Measurements from ENCODE around the gene GYPB. TPM values are rescaled to one million over a fixed set of nuclear protein-coding genes. Genes with fewer than 3 reads are reported as not detected.
"Not testable (repeated sequence)": the region's sequence is repeated elsewhere in the genome, so short reads cannot be mapped to it uniquely, and the experiment has no call there.

GYPB gene
- total RNA-seq, 1 experiment from 2014 or later = not detected

DNA sequence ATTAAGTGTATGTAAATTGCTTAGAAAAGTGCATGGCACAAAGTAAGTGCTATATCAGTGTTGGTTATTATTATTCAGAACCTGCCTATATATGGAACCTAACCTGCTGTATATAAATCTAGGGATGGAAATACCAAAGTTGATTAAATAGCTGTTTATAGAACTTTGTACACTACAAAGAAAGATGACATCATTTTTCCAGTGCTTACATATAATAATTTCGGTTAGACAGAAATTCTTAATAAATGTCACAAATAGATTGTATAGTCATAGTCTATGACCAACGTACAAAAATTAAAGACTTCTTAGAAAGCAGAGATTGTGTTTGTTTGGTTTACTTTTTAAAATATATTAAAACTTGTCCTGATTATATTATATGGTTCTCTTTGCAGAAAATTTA lies 4.4 kb downstream of the GYPB start:
- DNase-seq (ENCODE audit: low read depth) = no peak

DNA sequence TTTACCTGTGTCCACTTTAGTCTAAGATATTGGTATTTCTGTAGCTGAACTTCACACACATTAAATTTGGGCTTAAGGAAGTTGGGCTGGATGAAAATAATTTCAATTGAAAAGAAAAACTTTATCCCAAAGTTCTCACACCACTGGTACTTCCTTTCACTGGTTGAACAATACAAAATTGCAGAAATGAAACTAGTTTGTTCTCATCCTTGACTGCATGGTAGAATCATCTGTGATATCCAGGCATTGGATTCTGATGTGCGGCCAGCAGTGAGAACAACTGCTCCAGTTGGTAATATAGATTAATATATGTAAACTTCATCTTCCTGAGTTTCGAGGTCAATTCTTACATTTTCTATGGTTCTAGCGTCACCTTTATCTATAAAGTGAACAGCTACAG lies 10.6 kb downstream of the GYPB start:
- not testable (repeated sequence) for DNase-seq (ENCODE audit: low read depth)

DNA sequence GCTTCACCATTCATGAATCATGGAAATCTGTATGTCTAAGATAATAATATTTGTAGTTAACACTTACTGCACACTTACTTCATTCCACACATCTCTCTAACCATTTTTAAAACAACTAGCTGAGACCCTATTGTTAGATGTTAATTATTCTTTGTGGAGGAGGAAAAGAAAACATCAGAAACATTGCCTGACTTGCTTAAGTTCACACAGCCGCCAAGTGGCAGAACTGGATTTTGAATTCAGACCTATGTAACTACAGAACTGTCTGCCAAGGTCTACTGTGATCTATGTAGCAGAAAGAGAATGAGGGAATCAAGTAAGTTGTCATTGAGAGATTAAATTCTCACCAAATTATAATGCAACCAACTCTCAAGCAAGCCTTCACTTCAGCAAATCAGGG lies 11.2 kb downstream of the GYPB start:
- not testable (repeated sequence) for DNase-seq (ENCODE audit: low read depth)

DNA sequence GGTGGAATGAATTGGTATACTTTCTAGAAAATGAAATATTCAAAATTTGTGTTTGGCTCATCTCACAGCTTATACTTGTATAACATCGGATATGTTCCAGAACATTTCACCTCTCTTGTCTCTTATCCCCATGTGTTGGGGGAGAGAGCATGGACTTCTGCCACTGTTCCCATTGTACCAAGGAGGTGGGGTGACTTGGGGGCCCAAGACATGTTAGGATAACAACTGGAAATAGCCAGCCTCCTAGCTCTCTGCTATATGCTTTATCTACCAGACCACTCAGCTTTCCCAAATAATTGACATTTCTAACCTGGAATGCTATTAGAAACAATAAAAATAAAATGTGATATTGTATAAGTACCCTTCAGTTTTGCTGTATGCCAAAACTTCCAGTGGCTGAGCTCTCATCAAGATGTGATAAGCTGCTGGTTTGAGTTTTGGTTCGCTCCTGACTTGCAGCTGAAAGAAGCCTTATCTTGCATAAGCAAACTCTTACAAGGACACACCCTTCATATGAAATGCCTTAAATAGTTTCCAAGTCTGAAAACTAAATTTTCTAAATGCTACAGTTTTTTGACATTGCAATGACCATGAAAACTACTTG lies 12.9 kb downstream of the GYPB start:
- DNase-seq (ENCODE audit: low read depth) = not testable (repeated sequence)

DNA sequence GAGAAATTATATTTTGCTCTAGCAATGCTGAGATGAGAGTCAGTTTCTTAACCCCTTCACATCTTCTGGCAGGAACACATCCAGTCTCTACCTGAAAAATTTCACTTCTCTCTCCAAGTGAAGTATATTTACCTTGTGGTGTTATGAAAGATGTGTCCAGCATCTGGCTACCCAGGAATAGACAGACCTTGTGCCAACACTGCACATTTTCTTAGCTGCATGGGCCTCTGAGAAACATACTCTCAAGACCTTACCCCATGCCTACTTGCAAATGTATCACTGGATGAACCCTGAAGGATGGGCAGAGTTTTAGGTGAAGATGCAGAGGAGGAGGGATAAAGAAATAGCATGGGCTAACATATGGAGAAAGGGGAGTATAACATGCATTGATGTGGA lies 13.6 kb downstream of the GYPB start:
- not testable (repeated sequence) for DNase-seq (ENCODE audit: low read depth)

DNA sequence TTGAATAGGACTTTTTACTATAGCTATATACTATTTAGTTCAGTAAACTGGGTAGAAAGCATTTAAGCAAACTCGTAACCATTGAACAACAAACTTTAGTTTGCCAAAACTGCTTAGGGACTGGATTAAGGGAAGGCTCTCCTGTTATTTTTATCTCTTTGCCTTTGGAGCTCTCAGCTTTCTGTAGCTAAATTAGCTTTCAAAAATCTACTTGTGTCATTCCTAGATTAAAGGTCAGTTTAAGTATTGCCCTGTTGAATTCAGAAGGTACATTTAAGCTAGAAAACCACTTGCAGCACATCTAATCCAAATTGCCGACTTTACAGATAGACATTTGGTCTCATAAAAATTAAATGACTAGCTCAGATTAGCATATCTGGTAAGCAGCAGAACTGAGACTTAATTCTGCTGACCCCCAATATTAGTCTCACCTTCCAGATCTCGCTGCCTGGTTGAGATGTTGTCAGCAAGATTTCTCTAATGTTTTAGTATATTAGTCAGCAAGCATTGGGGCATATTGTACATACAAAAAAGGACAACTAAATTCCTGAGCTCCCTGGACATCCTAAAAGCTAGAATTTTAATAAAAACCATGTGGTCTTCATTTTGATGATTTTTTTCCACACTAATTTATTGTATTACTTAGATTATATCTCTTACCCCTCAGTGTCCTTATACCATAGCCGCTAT lies 14.2 kb downstream of the GYPB start:
- DNase-seq (ENCODE audit: low read depth) = peak; percentile 1

DNA sequence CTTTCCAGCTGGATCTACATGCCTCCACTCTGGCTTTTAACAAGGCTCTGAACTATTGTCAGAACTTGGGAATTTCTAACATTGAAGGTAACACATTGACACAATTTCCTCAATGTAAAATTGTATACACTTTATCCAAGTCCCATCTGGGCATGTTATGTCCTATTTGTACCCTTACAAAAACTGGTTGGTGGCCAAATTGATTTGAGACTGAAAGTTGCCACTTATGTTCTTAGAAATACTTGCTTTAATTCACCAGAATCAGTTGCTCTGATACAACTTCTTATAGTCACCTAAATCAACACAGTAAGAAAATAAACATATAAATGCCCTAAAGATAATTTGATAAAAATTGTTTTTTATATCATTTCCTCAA lies 15.3 kb downstream of the GYPB start:
- not testable (repeated sequence) for DNase-seq (ENCODE audit: low read depth)

DNA sequence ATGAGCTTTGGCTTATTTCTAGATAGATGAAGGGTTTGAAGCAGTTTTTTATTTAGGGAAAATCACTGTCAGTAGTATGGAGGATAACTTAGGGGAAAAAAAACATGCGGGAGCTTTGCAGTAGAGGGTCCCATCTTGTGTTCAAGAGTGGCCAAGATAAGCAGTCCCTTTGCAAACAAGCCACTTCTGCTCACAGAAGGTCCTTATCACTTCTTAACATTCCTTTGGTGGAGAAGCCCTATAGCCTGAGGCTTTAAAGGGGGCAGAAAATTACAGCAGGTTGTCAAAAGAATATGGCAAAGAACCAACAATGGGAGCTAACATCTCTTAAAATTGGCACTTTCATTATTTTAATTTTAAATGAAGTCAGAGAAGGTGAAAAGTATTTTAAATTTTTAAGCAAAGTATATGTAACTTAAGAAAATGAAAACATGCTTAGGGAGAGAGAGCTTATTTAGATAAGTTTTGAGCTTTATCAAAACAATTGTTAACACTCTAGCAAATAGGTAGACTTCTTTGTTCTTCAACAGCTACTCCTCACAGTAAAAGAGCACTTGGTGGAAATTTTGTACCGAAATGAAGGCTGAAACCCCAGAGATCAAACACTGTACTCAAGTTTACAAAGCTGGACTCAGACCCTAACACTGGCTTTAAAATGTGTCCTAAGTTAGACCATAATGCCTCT lies 15.8 kb downstream of the GYPB start:
- not testable (repeated sequence) for DNase-seq (ENCODE audit: low read depth)

DNA sequence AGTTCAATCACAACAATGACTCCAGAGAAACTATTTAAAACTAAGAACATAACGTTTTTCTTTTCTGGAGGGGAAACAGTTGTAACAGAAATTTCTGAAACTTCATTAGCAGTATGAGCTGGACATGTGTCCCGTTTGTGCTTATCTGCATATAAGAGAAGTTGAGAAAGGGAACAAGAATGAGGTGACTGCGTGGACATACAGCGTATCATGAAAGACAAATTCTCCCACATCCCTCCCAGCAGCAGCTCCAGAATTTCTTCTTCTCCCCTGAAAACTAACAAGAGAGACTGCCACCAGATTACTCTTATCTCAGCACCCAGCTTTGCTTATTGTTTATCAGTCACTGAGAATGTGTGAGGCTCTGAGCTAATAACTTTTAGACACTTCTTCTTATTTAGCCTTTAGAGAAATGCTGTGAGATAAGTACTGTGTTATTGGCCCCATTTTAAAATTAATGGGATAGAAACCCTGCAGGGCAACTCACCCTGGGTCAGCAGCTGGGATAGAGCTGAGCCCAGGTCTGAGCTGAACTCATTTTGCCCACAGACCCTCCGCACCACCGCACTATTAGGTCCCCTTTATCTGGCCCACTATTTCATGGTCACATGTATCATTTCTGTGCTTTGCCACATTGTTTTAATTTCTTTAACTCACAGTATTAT lies 18.7 kb downstream of the GYPB start:
- DNase-seq (ENCODE audit: low read depth) = not testable (repeated sequence)

DNA sequence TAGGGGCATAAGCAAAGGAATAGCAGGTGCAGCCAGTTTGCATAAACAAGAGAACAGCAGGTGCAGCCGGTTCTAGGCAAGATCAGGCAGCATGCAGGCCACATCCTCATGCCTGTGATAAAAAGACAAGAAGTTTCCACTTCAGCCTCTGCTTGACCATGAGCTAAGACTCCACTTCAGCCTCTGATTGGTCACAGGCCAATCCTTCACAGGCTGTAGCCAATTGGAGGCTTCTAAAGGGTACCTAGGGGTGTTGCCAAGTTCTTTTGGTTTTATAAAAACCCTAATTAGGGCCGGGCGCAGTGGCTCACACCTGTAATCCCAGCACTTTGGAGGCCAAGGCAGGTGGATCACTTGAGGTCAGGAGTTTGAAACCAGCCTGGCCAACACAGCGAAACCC lies 23.0 kb downstream of the GYPB start:
- DNase-seq (ENCODE audit: low read depth) = not testable (repeated sequence)

DNA sequence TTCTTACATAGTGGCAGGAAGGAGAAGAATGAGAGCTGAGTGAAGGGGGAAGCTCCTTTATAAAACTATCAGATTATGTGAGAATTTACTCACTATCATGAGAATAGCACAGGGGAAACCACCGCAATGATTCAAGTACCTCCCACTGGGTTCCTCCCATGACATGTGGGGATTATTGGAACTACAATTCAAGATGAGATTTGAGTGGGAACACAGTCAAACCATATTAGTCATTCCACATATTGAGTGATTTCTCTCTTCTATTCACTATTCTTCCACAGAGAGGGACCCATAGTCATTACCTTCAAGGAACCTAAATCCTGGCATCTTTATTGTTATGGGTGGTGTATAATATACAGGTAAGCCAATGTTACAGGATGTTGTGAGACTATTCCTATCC lies 27.4 kb downstream of the GYPB start:
- not testable (repeated sequence) for DNase-seq (ENCODE audit: low read depth)

DNA sequence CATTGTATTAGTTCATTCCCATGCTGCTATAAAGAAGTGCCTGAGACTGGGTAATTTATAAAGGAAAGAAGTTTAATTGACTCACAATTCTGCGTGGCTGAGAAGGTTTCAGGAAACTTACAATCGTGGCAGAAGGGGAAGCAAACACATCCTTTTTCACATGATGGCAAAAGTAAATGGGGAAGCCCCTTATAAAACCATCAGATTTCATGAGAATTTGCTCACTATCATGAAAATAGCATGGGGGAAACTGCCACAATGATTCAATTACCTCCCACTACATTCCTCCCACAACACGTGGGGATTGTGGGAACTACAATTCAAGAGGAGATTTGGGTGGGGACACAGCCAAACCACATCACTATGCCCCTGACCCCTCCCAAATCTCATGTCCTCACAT lies 28.5 kb downstream of the GYPB start:
- not testable (repeated sequence) for DNase-seq (ENCODE audit: low read depth)

DNA sequence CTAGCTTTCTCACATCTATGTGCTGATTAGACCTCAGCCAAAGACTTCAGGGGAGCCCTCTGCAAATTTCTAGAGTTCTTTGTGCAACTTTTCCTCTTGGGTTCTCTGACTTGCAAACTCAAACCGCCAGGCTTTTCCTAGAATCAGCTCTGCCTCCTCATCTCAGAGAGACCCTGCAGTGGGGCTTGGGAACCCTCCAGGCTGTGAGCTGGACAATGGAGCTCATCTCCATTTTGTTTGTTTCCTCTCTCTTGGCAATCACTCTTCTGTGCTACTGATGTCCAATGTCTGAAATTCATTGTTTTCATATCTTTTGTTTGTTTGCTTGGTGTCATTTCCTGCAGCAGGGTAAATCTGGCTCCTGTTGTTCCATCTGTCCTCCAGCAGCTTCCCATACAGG lies 33.0 kb downstream of the GYPB start:
- no peak for DNase-seq (ENCODE audit: low read depth)

DNA sequence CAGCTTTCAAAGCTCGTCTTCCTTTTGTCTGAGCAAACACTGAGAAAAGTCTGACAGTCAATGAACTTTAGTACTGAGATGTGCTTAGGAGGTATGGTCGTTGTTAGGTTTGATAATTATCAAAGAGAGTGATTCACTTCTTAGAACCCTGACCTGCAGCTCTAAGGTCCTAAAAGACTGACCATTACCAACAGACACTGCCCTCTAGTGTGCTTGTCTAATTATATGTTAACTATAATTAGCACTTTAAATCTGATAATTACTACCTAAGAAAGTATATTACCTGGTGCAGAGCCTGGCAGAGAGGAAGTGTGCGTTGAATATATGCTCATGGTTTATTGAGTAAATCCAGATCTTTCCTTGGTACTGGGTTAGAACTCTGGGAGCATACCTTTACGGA lies 38.4 kb downstream of the GYPB start:
- peak; percentile 0 for DNase-seq (ENCODE audit: low read depth)

DNA sequence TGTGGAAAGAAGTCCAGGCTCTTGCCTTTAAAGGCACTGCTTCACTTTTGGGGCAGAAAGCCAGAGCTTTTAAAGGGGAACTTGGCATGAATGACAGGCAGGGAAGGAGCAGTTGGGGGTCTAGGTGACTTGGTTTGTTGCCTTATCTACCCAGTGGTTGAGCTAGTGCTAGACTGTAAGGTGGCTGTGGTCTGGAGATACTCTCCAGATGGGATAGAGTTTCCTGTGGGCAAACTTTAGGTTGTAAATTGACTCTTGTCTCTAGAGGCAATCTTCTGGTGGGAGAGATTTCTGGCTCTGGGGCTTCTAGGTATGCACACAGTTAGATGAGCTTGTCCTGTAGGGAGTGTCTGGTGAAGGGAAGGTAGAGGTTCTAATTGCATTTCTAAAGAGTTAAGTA lies 43.7 kb downstream of the GYPB start:
- not testable (repeated sequence) for DNase-seq (ENCODE audit: low read depth)

DNA sequence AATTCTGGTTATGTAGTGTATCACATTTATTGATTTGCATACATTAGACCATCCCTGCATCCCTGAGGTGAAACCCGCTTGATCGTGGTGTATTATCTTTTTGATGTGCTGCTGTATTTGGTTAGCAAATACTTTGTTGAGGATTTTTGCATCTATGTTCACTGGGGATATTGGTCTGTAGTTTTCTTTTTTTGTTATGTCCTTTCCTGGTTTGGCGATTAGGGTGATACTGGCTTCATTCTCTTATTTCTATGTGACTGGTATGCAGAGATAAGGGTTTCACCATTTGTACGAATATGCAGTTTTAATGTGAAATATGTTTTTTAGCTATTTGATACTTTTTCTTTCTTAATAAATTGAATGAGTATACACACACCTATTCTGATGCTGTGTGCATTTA lies 45.2 kb downstream of the GYPB start:
- not testable (repeated sequence) for DNase-seq (ENCODE audit: low read depth)

DNA sequence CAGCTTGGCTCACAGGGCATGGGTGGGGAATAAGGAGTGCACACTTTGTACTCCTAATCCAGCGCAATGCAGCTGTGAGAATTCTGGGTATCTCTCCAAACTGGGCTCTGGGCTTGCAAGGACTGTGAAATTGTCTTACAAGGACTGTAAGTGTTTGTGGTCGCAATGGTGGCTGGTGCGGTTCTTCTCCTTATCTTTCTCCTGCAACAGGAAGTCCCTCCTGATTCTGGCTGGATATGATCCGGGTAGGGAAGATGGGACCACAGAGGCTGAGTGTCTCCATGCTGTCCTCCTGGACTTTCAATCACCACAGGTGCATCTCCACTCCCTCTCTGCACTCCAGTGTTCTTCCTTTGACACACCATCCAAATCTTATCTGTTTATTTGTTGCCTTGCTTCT lies 58.1 kb downstream of the GYPB start:
- no peak for DNase-seq (ENCODE audit: low read depth)

DNA sequence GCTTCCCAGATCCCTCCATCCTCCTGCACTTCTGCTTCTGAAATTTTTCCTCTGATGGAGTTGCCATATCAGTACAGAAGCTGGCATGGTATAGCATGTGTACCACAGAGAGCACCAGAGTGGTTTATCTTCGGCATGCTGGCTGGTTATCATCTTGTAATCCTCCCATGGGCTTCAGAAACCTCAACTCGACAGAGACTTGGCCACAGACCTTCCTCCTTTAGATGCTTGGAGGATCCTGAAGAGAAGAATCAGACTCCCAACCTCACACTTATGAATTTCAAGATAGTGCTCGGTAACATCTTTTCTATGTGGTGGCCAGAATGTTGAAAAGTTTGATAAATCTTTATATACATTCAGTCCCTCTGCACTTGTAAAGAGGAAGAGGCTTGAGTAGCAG lies 63.9 kb downstream of the GYPB start:
- not testable (repeated sequence) for DNase-seq (ENCODE audit: low read depth)

DNA sequence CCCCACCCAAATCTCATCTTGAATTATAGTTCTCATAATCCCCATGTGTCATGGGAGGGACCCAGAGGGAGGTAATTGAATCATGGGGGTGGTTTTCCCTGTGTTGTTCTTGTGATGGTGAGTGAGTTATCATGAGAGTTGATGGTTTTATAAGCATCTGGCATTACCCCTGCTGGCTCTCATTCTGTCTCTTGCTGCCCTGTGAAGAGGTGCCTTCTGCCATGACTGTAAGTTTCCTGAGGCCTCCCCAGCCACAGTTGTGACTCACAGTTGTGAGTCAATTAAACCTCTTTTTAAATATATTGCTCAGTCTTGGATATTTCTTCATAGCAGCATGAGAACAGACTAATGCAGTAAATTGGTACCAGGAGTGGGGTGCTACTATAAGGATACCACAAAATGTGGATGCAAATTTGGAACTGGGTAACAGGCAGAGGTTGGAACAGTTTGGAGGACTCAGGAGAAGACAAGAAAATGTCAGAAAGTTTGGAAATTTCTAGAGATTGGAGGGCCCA lies 67.7 kb downstream of the GYPB start:
- DNase-seq (ENCODE audit: low read depth) = not testable (repeated sequence)

DNA sequence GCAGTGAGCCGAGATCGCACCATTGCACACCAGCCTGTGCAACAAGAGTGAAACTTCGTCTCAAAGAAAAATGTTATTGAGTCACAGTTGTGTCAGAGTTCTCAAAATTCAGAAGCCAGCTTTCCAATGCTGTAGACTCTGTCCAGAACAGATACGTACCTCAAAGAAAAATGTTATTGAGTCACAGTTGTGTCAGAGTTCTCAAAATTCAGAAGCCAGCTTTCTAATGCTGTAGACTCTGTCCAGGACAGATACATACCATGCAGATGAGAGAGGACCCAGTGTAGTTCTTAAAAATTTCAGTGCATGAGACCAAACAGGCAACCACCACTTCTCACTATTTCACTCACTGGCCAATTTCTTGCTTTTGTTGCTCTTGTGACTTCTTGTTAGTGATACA lies 68.2 kb downstream of the GYPB start:
- DNase-seq (ENCODE audit: low read depth) = peak; percentile 1

DNA sequence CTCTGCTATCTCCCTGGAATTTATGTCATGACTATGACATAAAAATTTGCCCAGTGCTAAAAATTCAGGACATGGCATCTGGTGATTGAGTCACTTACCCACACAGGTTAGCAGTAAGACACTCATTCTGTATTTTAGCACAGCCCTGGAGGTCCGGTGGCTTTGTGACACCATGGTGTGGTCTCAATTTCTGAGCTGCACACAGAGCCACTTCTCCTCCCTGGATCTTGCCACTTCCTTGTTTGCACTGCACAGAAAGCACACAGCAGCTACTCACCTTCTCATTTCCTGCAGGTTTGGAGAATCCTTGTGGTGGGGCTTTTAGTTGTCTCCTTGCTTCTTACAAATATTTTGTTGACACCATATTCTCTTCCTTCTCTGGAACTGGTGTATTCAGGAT lies 69.0 kb downstream of the GYPB start:
- not testable (repeated sequence) for DNase-seq (ENCODE audit: low read depth)

DNA sequence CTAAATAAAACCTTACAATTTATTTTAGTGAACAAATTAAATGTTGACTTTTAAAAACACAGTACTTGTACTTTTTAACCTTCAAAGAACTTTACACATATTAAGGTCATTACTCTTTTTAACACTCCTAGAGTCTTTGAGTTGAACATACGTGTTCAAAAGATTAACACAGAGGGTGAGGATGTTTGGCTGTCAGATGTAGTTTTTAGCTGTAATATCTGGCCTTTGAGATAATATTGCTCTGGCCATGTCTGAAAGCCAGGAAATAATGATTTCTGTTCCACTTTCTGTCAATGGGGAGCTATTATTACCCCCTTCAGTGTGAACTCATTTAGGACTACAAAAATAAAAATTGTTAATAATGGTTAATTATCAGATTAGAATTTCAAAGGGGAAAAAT lies 71.7 kb downstream of the GYPB start:
- DNase-seq (ENCODE audit: low read depth) = not testable (repeated sequence)
